BJ (cell line): Measurements from ENCODE around the gene SLC36A3. TPM values are rescaled to one million over a fixed set of nuclear protein-coding genes. Genes with fewer than 3 reads are reported as not detected.

Source experiments
- CTCF ChIA-PET: fragments of 350-600 bp; formaldehyde crosslinking; extraction: SDS; loops from one replicate; lab custom pipeline; 2021; ENCODE audit warnings: antibody characterized with exemption, inconsistent platforms; lab: Yijun Ruan, JAX
- POLR2A ChIA-PET: fragments of 300-600 bp; sonication (Branson Sonifier 250); formaldehyde crosslinking; extraction: SDS; loops from one replicate; lab custom pipeline; 2021; ENCODE audit warnings: antibody characterized with exemption; lab: Charles Lee
- DNase-seq: peaks from one replicate; pipeline ENCODE4 v3.0.0-alpha.2; 2011; ENCODE audit warnings: low read depth
- H3K27me3 ChIP-seq: 2 replicates; pipeline ENCODE4 v1.6.0; 2011; ENCODE audit warnings: low read length; ENCODE audit not compliant: control insufficient read depth, insufficient read depth
- H3K36me3 ChIP-seq: 2 replicates; pipeline ENCODE4 v1.5.1; 2011; ENCODE audit warnings: low read length; ENCODE audit not compliant: control insufficient read depth, insufficient read depth
- H3K4me3 ChIP-seq: 2 replicates; pipeline ENCODE4 v1.5.1; 2011; ENCODE audit warnings: low read depth, mild to moderate bottlenecking, control low read depth, low read length
- polyA plus RNA-seq: library from polyadenylated mRNA; depleted of rRNA; stranded (reverse); fragments of >200 nt; gene quantifications from 2 replicates; pipeline ENCODE4 v1.2.3, GENCODE V29; 2011
- TF ChIP-seq, protein P1 (sequence below): IDR thresholded peaks from 2 replicates; pipeline ENCODE4 v1.5.1; 2011; ENCODE audit warnings: low read depth, mild to moderate bottlenecking, control low read depth, inconsistent platforms, low read length, moderate library complexity; ENCODE audit not compliant: insufficient read depth

SLC36A3 gene
- polyA plus RNA-seq, 1 experiment, result not detected

DNA sequence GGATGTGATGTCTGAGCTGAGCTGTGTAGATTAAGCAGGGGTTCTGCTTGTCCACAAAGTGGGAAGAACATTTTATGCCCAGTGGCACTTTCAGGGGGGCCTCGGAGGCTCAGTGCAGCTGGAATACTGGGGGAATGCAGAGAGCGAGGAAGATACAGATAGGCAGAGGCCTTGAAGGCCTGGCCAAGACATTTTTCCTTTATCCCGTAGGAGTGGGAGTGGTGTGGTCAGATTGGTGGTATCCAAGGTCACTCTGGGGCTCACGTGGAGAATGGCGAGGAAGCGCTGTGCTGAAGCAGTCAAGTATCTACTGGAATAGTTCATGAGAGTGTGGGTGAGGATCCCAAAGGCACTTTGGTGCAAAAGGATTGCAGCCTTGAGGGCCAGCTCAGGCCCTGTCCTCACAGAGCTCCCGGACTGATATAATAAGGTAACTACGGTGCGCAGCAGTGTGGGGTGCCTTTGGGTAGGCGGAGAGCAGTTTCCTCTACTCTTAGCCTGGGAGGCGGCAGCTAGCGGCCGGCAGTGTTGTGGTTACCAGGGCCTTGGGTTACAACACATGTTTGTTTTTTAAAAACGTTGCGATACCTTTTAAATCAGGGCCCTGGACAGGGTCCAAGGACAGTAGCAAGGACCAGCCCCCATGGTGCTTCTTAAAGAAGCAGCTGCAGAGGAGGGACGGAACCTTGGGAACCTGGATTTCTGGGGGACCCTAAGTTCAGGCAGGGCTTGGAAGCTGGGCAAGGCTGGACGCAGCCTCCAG, 68.9 kb downstream of the SLC36A3 start:
- ChIA-PET POLR2A (interaction anchor here (0.6 kb wide), 1 partner anchor 417 kb away, joined by 3 read pairs; no protein-coding TSS in a partner anchor), CTCF (interaction anchor here (0.7 to 2.5 kb wide), 6 partner anchors 11 to 109 kb away, joined by 3 to 12 read pairs (median 3); partner anchors contain the start of gene CCDC69)
- TF ChIP-seq, protein P1, sequence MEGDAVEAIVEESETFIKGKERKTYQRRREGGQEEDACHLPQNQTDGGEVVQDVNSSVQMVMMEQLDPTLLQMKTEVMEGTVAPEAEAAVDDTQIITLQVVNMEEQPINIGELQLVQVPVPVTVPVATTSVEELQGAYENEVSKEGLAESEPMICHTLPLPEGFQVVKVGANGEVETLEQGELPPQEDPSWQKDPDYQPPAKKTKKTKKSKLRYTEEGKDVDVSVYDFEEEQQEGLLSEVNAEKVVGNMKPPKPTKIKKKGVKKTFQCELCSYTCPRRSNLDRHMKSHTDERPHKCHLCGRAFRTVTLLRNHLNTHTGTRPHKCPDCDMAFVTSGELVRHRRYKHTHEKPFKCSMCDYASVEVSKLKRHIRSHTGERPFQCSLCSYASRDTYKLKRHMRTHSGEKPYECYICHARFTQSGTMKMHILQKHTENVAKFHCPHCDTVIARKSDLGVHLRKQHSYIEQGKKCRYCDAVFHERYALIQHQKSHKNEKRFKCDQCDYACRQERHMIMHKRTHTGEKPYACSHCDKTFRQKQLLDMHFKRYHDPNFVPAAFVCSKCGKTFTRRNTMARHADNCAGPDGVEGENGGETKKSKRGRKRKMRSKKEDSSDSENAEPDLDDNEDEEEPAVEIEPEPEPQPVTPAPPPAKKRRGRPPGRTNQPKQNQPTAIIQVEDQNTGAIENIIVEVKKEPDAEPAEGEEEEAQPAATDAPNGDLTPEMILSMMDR, result no peak
- Histone ChIP-seq H3K4me3 (no peak overlapping the region), H3K36me3 (no peaks in the 10 kb centered on the region), H3K27me3 (peaks cover 8% of the 10 kb centered on the region)
- DNase-seq, result peak; percentile 33

- H3K27me3 ChIP-seq, result peaks cover 8% of the 10 kb centered on the region
Measured at GRCh38 chr5:151233616-151234085, 69.9 kb downstream of the SLC36A3 start.

GRCh38 chr5:151231359-151231758, 72.2 kb downstream of the SLC36A3 start:
- TF ChIP-seq, protein P1, result no peak
- POLR2A ChIA-PET, result no interaction called here
- CTCF ChIA-PET, result no interaction called here

More at GRCh38 chr5:151233616-151234085, 69.9 kb downstream of the SLC36A3 start:
- ChIA-PET POLR2A (no interaction called here), CTCF (interaction anchor here (0.8 to 2.5 kb wide), 3 partner anchors 10 to 108 kb away, joined by 3 to 12 read pairs (median 11); partner anchors contain the start of gene CCDC69)
- no peaks in the 10 kb centered on the region for H3K36me3 ChIP-seq
- H3K4me3 ChIP-seq, result no peak overlapping the region
- DNase-seq, result no peak
- TF ChIP-seq, protein P1, result no peak

GRCh38 chr5:151230048-151230680, 73.4 kb downstream of the SLC36A3 start:
- no peak for DNase-seq
- ChIA-PET CTCF (interaction anchor here (0.6 to 1.4 kb wide), 2 partner anchors 9 to 1859 kb away, joined by 3 to 6 read pairs; no protein-coding TSS in a partner anchor), POLR2A (no interaction called here)
- TF ChIP-seq, protein P1, result no peak
- Histone ChIP-seq H3K27me3 (peaks cover 4% of the 10 kb centered on the region), H3K4me3 (no peak overlapping the region), H3K36me3 (no peaks in the 10 kb centered on the region)

More at GRCh38 chr5:151231359-151231758, 72.2 kb downstream of the SLC36A3 start:
- H3K36me3 ChIP-seq, result no peaks in the 10 kb centered on the region
- H3K4me3 ChIP-seq, result no peak overlapping the region
- DNase-seq, result no peak
- peaks cover 4% of the 10 kb centered on the region for H3K27me3 ChIP-seq

DNA sequence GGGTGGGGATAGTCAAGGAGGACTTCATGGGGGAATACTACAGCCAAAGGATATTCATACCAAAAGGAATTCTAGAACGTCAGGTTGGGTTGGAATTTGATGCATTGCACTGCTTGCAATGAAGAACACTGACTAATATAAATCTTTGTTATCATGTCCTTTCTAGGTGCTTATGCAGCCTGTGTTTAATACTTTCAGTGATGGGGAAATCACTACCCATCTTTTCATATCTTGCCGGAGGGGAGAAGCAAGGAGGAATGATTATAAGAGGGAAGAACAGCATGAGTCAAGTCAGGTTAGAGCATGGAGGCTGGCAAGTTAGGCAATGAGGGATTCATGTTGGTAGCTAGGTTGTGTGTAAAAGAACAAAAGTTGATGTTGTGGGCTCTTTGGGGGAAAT, 74.6 kb downstream of the SLC36A3 start:
- DNase-seq, result no peak
- ChIA-PET CTCF (interaction anchor here (0.7 to 0.8 kb wide), 2 partner anchors 9 to 20 kb away, joined by 3 read pairs; no protein-coding TSS in a partner anchor), POLR2A (no interaction called here)
- TF ChIP-seq, protein P1, result no peak
- H3K4me3 ChIP-seq, result no peak overlapping the region
- no peaks in the 10 kb centered on the region for H3K36me3 ChIP-seq
- peaks cover 4% of the 10 kb centered on the region for H3K27me3 ChIP-seq
